ENCODE results near the gene KDM6A.

DNA sequence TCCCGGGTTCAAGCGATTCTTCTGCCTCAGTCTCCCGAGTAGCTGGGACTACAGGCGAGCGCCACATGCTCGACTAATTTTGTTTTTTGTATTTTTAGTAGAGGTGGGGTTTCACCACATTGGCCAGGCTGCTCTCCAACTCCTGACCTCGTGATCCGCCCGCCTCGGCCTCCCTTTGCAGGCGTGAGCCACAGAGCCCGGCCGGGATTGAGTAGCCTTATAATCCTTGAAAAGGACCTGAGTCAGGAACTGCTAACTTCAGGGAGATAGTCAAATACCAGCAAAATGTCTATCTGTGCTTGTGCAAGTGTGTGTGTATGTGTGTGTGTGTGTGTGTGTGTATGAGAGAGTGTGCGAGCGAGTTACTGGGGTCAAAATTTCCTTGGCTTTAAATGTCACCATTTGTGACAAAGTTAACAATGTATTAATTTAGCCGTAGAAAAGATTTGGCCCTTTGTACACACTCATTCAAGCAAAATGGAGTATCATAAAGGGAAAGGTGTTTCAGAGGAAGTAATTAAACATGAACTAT is 1.8 kb upstream of the KDM6A start:
- no peak for TF ChIP-seq CTCF (IDR thresholded peaks at IDR 0.05)
- TF ChIP-seq POLR2A (IDR thresholded peaks at IDR 0.05): no peak
